ENCODE results near the gene SP9.

The SP9 gene

GRCh38 chr2:174333372-174334277 is 1.1 kb upstream of the SP9 start:
- DNase-seq (ENCODE audit: low spot score) = no peak

DNA sequence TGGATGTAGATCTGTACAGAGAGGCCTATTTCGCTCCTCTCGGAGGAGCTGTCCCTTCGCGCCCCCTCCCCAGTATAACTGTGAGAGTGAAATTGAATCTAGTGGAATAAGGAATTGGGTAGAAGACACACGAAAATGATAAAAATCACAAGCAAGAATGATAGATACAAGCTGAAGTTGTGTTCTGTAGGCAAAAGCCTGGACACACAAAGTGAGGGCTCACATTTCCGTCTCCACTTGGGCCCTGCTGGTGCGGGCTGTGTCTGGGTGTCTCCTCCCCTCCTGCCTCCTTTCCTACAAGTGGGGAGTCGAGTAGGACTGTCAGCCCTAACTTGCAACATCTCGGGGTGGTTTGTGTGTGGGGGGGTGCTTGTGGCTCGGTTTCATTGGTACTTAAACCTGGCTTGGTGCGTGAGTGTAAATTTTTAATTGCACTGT is 457 bp upstream of the SP9 start:
- DNase-seq (ENCODE audit: low spot score) = no peak

- DNase-seq (ENCODE audit: low spot score) = no peak
Measured at GRCh38 chr2:174335254-174335987, 667 bp downstream of the SP9 start.

GRCh38 chr2:174335988-174336500 is 1.3 kb downstream of the SP9 start:
- DNase-seq (ENCODE audit: low spot score) = no peak

GRCh38 chr2:174336501-174337336 is 2.0 kb downstream of the SP9 start:
- DNase-seq (ENCODE audit: low spot score) = no peak

DNA sequence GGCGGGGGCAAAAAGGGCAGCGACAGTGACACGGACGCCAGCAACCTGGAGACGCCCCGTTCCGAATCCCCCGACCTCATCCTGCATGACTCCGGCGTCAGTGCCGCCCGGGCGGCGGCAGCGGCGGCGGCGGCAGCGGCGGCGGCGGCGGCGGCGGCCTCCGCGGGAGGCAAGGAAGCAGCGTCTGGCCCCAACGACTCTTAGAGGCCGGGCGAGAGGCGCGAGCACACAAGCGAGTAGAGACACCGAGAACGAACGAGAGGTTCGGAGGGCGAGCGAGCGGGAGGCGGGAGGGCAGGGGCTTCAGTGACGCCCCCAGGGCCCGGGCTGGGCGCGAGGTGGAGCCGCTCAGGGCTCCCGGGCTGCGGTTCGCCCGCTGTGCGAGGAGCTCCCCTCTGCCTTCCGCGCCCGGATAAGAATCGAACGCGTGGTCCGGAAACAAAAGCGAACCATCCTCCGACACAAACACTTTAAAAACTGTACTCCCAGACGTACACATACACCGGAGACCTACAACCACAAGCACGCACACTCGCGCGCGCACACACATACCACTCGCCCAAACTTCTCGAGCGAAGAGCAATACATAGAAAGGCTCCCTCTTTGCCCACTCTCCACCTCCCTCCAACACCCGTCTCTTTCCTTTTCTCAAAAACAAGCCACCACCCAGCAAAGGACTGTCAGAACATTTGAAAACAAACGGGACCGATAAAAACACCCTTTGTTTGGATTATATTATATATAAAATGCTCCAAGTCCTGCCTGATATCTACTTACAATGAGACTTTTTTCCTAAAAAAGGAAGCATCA is 2.8 kb downstream of the SP9 start:
- no peak for DNase-seq (ENCODE audit: low spot score)

- no peak for DNase-seq (ENCODE audit: low spot score)
Measured at GRCh38 chr2:174338147-174338605, 3.4 kb downstream of the SP9 start.

GRCh38 chr2:174338671-174339560 is 4.2 kb downstream of the SP9 start:
- DNase-seq (ENCODE audit: low spot score) = no peak

GRCh38 chr2:174339561-174340399 is 5.0 kb downstream of the SP9 start:
- DNase-seq (ENCODE audit: low spot score) = no peak

DNA sequence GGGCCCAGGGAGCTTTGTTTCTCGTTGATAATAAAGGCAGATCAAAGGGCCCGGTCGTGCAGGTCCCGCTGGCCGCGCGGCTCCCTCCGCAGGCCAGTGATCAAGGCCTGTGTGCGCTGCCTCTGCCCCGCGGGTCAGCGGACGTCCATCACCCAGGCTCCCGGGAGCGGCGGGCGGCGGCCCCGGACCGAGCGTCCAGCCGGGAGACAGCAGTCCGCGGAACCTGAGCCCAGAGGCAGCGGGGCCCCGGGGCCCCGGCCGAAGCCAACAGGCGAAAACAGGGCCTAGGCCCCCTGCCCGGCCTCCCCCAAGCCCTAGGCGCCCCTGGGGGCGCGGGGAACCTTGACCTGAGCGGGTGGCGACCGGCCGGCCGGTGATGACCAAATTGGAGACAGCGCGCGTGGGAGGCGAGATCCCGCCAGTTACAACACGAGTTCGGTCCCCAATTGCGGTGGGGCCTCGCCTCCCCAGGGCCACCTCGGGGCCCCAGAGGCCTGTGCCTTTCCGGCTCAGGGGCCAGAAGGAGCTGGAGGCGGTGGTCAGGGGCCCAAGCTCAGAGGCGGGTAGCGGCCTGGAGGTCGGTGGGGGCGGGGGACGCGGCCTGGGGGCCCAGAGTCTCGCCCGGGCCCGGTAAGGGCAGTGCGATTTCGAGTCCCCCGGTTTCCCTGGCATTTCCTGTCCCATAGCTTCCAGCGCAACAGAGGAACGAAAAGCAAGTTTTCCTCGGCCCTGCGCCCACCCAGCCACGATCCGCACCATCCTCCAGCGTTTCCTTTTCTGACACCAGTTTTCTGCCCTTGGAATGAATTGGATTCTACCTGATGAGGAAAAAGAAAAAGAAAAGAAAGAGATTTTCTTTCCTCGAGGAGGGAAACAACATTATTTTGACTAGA is 5.9 kb downstream of the SP9 start:
- no peak for DNase-seq (ENCODE audit: low spot score)

DNA sequence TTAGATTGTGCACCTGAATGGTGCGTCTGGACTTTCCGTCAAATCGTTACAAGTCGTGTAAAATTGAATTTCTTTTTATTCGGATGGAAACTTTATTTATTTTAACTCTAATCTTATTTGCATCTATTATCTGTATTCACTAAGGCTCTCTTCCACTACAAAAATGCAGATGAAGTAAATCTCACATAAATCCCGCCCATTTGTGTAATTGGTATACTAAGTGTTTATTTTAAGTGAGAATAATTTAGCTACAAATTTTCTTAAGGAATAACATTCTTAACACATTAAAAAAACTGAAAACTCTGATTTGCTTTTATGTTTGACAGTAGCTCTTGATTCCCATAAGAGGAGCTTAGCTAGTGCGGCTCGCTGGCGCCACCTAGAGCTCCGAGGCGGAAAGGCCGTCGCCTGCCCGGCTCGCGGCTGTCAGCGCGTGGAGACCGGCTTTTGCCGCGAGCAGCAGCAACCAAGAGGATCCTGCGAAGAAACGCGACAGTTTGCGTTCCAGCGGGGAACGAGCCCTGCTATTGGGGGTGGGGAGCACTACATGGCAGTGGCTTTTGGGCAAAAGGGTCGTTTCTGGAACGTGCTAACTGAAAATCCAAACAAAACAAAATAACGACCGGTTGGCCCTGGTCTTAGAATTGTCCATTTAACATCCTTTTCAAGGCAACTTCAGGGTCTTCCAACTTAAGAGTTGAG is 6.7 kb downstream of the SP9 start:
- DNase-seq (ENCODE audit: low spot score) = peak; percentile 88

DNA sequence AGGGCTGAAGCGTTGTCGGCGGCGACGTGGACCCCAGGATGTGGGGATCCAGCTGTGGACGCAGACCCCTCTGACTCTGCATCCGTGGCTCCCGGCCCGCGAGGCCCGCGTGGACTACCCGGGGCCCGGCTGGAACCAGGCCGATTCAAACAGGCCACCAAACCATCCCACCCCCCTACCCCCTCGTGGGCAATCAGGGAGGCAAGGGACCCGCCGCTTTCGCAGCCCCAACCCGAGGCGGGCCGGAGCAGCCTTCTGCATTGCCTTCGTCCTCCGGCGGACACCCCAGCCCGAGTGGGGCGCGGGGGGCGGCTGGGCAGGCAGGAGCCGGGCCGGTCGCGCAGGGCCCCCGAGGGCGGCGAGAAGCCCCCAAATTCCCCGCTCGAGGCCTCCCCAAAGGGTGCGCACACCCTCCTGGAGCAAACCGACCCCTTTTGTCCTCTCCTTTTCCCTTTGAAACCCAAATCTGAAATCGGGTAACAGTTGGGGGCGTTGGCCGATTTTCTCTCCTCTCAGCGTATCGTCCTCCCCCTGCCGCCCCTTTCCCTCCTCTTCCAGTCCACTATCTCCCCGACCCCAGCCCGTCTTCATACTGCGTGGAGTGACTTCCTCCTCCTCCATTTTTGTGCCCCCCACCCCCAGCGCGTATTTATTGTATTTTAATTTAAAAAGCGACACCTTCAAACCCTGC is 7.4 kb downstream of the SP9 start:
- DNase-seq (ENCODE audit: low spot score) = no peak

GRCh38 chr2:174342686-174343342 is 8.1 kb downstream of the SP9 start:
- DNase-seq (ENCODE audit: low spot score) = peak; percentile 38

DNA sequence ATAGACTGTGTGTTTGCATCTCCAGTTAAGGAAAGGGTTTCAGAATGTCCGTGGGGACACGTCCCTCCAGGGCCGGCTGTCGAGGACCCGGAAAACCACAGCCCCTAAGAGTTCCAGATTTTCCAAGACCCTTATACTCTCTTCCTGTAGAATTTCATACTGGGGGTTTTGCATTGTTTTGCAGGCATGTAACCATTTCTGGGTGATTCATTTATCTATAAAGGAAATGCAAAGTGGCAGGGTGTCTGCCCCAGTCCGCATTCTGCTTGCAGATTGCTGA is 8.5 kb downstream of the SP9 start:
- no peak for DNase-seq (ENCODE audit: low spot score)

DNA sequence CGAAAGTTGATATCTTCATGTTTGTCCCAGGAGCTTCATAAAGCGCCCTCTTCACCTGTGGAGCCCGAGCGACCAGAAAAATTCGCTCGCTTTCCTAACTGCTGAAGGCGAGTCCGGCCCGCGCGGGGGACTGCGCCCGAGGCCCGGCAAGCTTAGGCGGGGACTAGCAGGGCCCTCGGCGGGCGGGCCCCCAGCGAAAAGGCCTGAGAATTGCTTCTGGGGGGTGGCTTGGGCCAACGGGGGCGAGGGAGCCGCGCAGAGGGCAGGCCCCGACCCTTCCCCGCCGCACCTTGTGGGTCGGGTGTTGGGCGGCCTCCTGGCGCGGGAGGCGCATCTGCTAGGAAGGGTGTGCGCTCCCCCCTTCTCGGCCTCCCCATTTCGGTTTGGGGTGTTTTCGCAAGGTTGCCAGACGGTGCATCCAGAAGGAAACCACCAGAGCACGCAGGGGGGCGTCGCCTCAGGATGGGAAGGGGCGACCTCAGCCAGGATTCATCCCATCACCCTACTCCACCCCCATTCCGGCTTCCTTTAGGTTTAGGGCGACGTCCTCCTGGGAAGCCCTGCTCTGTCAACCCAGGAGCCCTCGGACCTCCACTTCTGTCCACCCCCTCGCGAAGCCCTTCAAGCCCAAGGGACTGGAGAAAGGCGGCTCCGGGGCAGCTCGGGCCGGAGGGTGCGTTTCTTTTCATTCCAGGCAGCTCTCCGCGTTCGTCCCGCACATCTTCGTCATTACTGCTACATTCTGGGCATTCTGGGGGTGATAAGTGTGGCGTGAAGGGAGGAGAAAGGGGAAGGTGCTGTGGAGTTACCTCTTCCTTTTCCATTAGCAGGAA is 9.1 kb downstream of the SP9 start:
- no peak for DNase-seq (ENCODE audit: low spot score)
